Activated CD8-positive, alpha-beta memory T cell treated with anti-CD3 and anti-CD28 coated beads, Interleukin-2, amount 50 U/mL, for 4 hours (primary cell): ENCODE data around the gene STX5.
"Not testable (repeated sequence)": the region's sequence is repeated elsewhere in the genome, so short reads cannot be mapped to it uniquely, and the experiment has no call there.

ENCODE experiments used
- DNase-seq: peaks from one replicate; pipeline ENCODE4 v3.0.0-alpha.2; 2020

Gene STX5

GRCh38 chr11:62831520-62832335 is at the start of gene STX5:
STX5 (minus strand) TSS chr11:62832051; CDS start chr11:62831243, 808 bp downstream.
- DNase-seq, result peak; percentile 99

GRCh38 chr11:62880803-62881578 is 49.1 kb upstream of the STX5 start, which contains the start of gene SLC3A2:
SLC3A2 (plus strand) TSS chr11:62880896; CDS start chr11:62881024, 128 bp downstream.
- peak; percentile 87 for DNase-seq

GRCh38 chr11:62880231-62880802 is 48.5 kb upstream of the STX5 start:
- no peak for DNase-seq

- no peak for DNase-seq
Observed at GRCh38 chr11:62879235-62879978, 47.6 kb upstream of the STX5 start.

- DNase-seq, result no peak
Observed at GRCh38 chr11:62876712-62877111, 44.9 kb upstream of the STX5 start.

- no peak for DNase-seq
Observed at GRCh38 chr11:62875698-62876478, 44.0 kb upstream of the STX5 start.

- DNase-seq, result no peak
Observed at GRCh38 chr11:62874851-62875250, 43.0 kb upstream of the STX5 start.

- DNase-seq, result no peak
Observed at GRCh38 chr11:62865635-62866034, 33.8 kb upstream of the STX5 start.

GRCh38 chr11:62863687-62864335 is 32.0 kb upstream of the STX5 start:
- DNase-seq, result no peak

- DNase-seq, result not testable (repeated sequence)
Observed at GRCh38 chr11:62861564-62862192, 29.8 kb upstream of the STX5 start.

- no peak for DNase-seq
Observed at GRCh38 chr11:62860835-62861563, 29.1 kb upstream of the STX5 start.

- DNase-seq, result not testable (repeated sequence)
Observed at GRCh38 chr11:62859281-62859703, 27.4 kb upstream of the STX5 start.

- no peak for DNase-seq
Observed at GRCh38 chr11:62858201-62858600, 26.4 kb upstream of the STX5 start.

GRCh38 chr11:62857541-62857982 is 25.7 kb upstream of the STX5 start:
- DNase-seq, result no peak

GRCh38 chr11:62856333-62856895 is 24.6 kb upstream of the STX5 start:
- no peak for DNase-seq

- DNase-seq, result peak; percentile 97
Observed at GRCh38 chr11:62855571-62856332, 23.9 kb upstream of the STX5 start.

GRCh38 chr11:62854825-62855570 is 23.1 kb upstream of the STX5 start:
- DNase-seq, result no peak
